Measurements from ENCODE around the gene ETV5.

Gene ETV5

DNA sequence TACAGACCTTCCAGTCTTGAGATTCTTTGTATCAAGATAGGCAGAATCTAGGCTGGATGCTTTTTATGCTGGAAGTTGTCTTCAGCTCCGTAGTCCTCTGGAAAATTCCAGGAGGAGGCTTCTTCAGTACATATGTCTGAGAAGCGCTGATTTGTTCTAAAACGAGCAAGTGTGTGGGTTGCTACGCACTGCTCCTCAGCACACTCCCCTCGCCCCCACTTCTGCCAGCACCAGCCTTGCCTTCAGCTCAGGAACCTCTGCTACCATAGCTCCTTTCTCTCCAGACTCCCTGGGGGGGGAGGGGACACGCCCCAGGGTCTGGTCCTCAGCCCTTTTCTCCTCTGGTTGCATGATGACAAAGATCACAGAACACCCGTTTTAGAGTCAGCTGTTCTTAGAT, 95.6 kb downstream of the ETV5 start:
- DNase-seq (ENCODE audit: low spot score), result no peak
- Histone ChIP-seq H3K27ac (no peak overlapping the region), H3K4me3 (no peak overlapping the region)
- no peak for TF ChIP-seq CTCF (IDR thresholded peaks at IDR 0.05)

DNA sequence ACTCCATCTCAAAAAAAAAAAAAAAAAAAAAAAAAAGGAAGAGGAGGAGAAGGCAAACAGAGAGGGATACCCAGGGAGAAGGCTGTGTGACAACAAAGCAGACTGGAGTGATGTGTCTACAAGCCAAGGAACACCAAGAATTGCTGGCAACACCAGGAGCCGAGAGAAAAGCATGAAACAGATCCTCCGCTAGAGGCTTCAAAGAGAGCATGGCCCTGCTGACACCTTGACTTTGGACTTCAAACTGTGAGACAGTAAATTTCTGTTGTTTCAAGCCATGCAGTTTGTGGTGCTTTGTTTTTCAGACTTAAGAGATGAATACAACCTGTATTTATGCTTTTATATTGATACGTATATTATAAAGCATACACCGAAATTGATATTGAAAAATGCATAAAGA, 96.8 kb downstream of the ETV5 start:
- DNase-seq (ENCODE audit: low spot score), result no peak
- TF ChIP-seq CTCF (IDR thresholded peaks at IDR 0.05), result no peak
- Histone ChIP-seq H3K4me3 (no peak overlapping the region), H3K27ac (no peak overlapping the region)

GRCh38 chr3:186004671-186005070, 104.2 kb downstream of the ETV5 start:
- no peak for DNase-seq (ENCODE audit: low spot score)
- no peak for TF ChIP-seq CTCF (IDR thresholded peaks at IDR 0.05)
- Histone ChIP-seq H3K4me3 (no peak overlapping the region), H3K27ac (no peak overlapping the region)

GRCh38 chr3:186004209-186004608, 104.7 kb downstream of the ETV5 start:
- H3K27ac ChIP-seq, result no peak overlapping the region
- no peak overlapping the region for H3K4me3 ChIP-seq
- DNase-seq (ENCODE audit: low spot score), result no peak
- no peak for TF ChIP-seq CTCF (IDR thresholded peaks at IDR 0.05)

- H3K4me3 ChIP-seq, result no peak overlapping the region
- no peak overlapping the region for H3K27ac ChIP-seq
- DNase-seq (ENCODE audit: low spot score), result no peak
- no peak for TF ChIP-seq CTCF (IDR thresholded peaks at IDR 0.05)
Measured at GRCh38 chr3:186003610-186004009, 105.3 kb downstream of the ETV5 start.

GRCh38 chr3:186002884-186003472, 105.9 kb downstream of the ETV5 start:
- no peak for TF ChIP-seq CTCF (IDR thresholded peaks at IDR 0.05)

DNA sequence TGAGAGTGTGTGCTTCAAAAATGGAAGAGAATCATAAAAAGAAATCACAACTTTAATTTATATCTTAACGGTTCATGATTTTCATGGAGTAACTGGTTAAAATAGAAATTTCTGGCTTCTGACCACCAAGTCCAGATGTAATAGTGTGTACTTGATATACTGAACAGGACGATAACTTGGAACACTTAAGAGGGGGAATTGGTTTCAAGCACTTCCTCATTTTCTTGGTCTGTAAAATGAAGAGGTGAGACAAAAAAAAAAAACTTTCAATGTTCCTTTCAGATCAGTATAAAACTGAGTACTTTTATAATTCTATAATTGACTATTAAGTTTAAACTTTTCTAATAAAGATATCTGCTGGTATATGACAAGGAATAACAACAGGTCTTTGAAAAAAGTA, 107.0 kb downstream of the ETV5 start:
- no peak for DNase-seq (ENCODE audit: low spot score)
- H3K27ac ChIP-seq, result no peak overlapping the region
- TF ChIP-seq CTCF (IDR thresholded peaks at IDR 0.05), result no peak
- no peak overlapping the region for H3K4me3 ChIP-seq

More at GRCh38 chr3:186002884-186003472, 105.9 kb downstream of the ETV5 start:
- H3K4me3 ChIP-seq, result no peak overlapping the region
- no peak overlapping the region for H3K27ac ChIP-seq
- no peak for DNase-seq (ENCODE audit: low spot score)

Data from coronary artery (tissue), 2 donors.